ENCODE measurements around the gene SSBP1.

The SSBP1 gene

DNA sequence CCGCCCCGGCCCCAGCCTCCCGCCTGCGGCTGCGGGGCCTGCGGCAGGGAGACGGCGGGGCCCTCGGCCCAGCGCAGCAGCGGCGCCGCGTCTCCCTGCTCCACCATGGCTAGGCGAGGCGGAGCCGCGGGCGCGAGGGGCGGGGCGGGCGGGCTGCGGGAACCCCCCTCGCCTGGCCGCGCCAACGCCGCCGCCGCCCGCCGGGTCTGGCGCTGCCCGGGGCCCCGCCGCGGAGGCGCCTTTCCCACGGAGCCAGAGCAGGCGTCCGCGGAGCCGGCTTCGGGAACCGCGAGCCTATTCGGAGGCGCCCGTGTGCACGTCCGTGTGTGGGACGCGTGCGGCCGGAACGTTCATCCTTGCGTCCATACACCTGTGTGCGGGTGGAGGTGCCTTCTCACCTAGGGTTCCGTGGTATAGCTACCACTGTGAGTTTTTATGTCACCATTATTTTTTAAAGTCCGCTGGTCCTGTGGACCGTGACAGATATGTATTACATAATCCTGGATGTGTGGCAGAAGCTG is 36.1 kb upstream of the SSBP1 start, which contains the start of gene DENND11:
TSS of gene DENND11 (minus strand) at position 120 of the 521 bp plus-strand sequence. CDS start at position 107, 13 bp downstream.
- TF ChIP-seq ZNF274 (IDR thresholded peaks at IDR 0.05; ENCODE audit: low read depth, low read length): no peak

GRCh38 chr7:141702892-141703291 is 35.3 kb upstream of the SSBP1 start:
- no peak overlapping the region for H3K4me3 ChIP-seq (ENCODE audit: low read length)
- TF ChIP-seq ZNF274 (IDR thresholded peaks at IDR 0.05; ENCODE audit: low read depth, low read length): no peak

More for the DNA sequence above, 36.1 kb upstream of the SSBP1 start, which contains the start of gene DENND11:
- H3K4me3 ChIP-seq (ENCODE audit: low read length): peak within 1 kb of the TSS; percentile 76

GRCh38 chr7:141704112-141704511 is 34.0 kb upstream of the SSBP1 start:
- no peak overlapping the region for H3K4me3 ChIP-seq (ENCODE audit: low read length)
- no peak for TF ChIP-seq ZNF274 (IDR thresholded peaks at IDR 0.05; ENCODE audit: low read depth, low read length)

- TF ChIP-seq ZNF274 (IDR thresholded peaks at IDR 0.05; ENCODE audit: low read depth, low read length): no peak
- H3K4me3 ChIP-seq (ENCODE audit: low read length): no peak overlapping the region
These were observed 33.4 kb upstream of the SSBP1 start for GRCh38 chr7:141704741-141705140.

DNA sequence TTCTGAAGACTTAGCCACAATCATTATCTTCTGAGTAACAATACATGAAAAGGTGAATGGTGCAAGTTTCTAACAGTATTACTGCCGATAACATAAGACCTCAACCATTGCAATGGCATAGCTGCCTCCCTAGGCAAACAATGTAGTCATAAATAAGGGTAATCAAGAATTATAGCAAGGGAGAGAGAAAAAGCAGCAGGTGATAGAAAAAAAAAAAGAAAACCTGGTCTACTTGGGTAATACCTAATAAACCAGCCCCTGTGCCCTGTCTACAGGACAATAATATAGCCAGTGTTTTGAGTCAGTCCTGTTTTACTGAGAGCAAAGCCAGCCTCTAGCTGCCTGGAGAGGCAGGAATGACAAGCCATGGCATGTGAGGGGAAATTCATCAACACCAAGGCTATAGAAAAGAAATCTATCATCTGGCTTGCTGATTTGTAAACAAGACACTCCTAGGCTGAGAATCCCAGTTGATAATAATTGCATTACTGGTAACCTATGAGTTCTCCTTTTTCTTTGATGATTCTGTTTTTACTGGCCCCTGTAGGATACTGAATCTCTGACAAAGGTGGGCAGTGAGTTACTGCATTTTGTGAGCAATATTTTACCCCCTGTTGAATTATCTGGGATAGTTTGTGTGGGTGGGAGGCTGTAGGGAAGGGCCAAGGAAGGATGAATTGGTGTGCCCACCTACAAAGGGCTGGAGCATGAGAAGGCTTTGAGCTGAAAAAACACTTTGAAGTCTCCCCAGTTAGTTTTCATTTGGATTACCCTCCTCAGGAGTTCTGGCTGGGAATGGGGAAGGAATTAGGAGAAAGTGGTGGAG is 31.7 kb upstream of the SSBP1 start:
- no peak overlapping the region for H3K4me3 ChIP-seq (ENCODE audit: low read length)
- no peak for TF ChIP-seq ZNF274 (IDR thresholded peaks at IDR 0.05; ENCODE audit: low read depth, low read length)

- no peak within 1 kb of the TSS for H3K4me3 ChIP-seq (ENCODE audit: low read length)
- no peak for TF ChIP-seq ZNF274 (IDR thresholded peaks at IDR 0.05; ENCODE audit: low read depth, low read length)
These were observed 29.8 kb upstream of the SSBP1 start, which contains the start of gene WEE2 for GRCh38 chr7:141708351-141708750. Gene WEE2 (plus strand): TSS chr7:141708353. CDS start chr7:141708759, 406 bp downstream.

GRCh38 chr7:141709318-141709717 is 28.8 kb upstream of the SSBP1 start:
- no peak overlapping the region for H3K4me3 ChIP-seq (ENCODE audit: low read length)
- TF ChIP-seq ZNF274 (IDR thresholded peaks at IDR 0.05; ENCODE audit: low read depth, low read length): no peak

GRCh38 chr7:141709749-141710148 is 28.4 kb upstream of the SSBP1 start:
- H3K4me3 ChIP-seq (ENCODE audit: low read length): no peak overlapping the region
- TF ChIP-seq ZNF274 (IDR thresholded peaks at IDR 0.05; ENCODE audit: low read depth, low read length): no peak

DNA sequence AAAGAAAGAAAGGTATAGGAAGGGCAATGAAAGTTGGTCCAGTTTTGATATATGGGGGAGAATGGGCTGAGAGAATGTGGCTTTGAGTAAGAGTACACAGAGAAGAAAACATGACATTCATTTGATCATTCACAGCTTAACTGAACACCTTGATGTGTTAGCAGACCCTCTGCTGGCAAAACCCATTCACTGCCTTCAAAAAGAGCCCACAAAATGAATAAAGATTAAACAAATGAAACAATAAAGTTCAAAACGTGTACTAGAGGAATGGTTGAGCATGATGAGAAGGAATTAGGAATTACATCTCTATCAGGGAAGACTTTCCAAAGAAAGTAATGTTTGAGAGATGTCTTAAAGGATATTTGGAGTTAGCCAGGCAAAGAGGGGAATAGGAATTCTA is 27.9 kb upstream of the SSBP1 start:
- no peak overlapping the region for H3K4me3 ChIP-seq (ENCODE audit: low read length)
- TF ChIP-seq ZNF274 (IDR thresholded peaks at IDR 0.05; ENCODE audit: low read depth, low read length): no peak

GRCh38 chr7:141712603-141713255 is 25.4 kb upstream of the SSBP1 start:
- no peak for TF ChIP-seq ZNF274 (IDR thresholded peaks at IDR 0.05; ENCODE audit: low read depth, low read length)
- H3K4me3 ChIP-seq (ENCODE audit: low read length): no peak overlapping the region

DNA sequence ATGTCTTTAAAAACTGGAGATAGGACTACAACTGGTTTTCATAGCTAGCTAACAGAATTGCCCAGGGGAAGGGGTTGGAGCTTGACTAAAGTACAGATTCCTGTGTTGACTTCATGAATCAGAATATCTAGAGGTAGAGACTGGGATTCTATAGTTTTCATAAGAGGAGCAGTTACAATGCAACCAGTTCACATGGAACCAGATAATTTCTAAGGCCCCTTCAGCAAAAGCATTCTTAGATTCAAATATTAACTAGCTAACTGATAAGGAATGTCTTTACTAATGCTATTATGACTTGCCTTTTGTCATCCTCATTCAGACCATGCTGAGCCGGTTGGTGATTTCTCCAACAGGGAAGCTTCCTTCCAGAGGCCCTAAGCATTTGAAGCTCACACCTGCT is 24.3 kb upstream of the SSBP1 start:
- TF ChIP-seq ZNF274 (IDR thresholded peaks at IDR 0.05; ENCODE audit: low read depth, low read length): no peak
- no peak overlapping the region for H3K4me3 ChIP-seq (ENCODE audit: low read length)

DNA sequence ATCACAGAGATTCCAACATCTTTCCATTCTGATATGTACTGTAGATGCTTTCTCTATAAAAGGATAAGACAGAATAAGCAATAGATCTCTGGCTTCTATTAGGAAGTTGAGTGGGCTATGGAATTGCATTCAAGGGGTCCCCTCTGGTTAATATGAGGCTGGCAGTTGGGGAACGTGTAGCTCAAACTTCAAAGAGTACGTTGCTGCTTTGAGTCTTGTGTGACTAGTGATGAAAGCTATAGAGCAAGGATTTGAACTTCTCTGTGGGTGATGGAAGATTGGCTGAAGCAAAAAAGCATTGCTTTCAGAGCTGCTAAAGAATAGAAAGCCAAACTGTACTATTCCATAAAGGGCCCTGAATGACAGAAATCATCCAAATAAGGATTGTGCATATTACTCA is 23.6 kb upstream of the SSBP1 start:
- TF ChIP-seq ZNF274 (IDR thresholded peaks at IDR 0.05; ENCODE audit: low read depth, low read length): no peak
- no peak overlapping the region for H3K4me3 ChIP-seq (ENCODE audit: low read length)

DNA sequence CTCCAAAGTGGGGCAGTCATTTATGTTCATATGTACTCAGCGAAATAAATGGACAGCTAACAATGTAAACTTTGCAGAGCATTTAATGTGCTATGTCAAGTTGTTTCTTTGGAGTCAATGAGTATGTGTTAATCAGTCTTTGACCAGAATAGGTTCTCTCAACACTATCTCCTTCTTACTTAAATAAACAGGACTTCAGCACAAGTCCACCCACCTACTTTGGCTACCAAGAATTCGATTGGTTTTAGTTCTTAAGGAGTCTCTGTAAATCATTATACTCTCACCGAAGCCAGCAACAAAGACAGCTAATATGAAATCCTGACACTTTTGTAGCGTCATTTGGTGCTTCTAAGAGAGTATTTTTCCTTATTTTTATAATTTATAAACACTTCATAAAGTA is 23.1 kb upstream of the SSBP1 start:
- TF ChIP-seq ZNF274 (IDR thresholded peaks at IDR 0.05; ENCODE audit: low read depth, low read length): no peak
- H3K4me3 ChIP-seq (ENCODE audit: low read length): no peak overlapping the region

GRCh38 chr7:141715794-141716689 is 22.1 kb upstream of the SSBP1 start:
- H3K4me3 ChIP-seq (ENCODE audit: low read length): no peak overlapping the region
- no peak for TF ChIP-seq ZNF274 (IDR thresholded peaks at IDR 0.05; ENCODE audit: low read depth, low read length)
